Lung (tissue), 12 donors: ENCODE results near the gene SESN2. TPM values are rescaled to one million over a fixed set of nuclear protein-coding genes. Genes with fewer than 3 reads are reported as not detected.
A peak's percentile ranks its signal among the peaks of the same experiment; 100 is the strongest.

ENCODE experiments used
- ATAC-seq: fragments of 200-7000 bp; cut with Tn5 transposase; one replicate; pipeline ENCODE4 v1.9.1; 2020; ENCODE audit warnings: moderate number of reproducible peaks; ENCODE audit not compliant: insufficient read depth, low FRiP score
- DNase-seq, 3 donors: peaks; one replicate each; pipeline ENCODE4 v3.0.0-alpha.2; 2013 to 2017
- H3K27ac ChIP-seq, 2 donors: one replicate each; pipeline ENCODE4 v1.5.1; 2013; ENCODE audit warnings: mild to moderate bottlenecking in 2 of 2, moderate library complexity in 2 of 2, control low read depth in 1 of 2, inconsistent platforms in 1 of 2, low read depth in 1 of 2, low read length in 1 of 2
- H3K27me3 ChIP-seq, 3 donors: one replicate each; pipeline ENCODE4 v1.5.1; 2013; ENCODE audit warnings: low read length in 2 of 3; ENCODE audit not compliant: control insufficient read depth in 3 of 3, insufficient read depth in 3 of 3
- H3K36me3 ChIP-seq, 4 donors: one replicate each; pipeline ENCODE4 v1.5.1; 2013; ENCODE audit warnings: low read length in 4 of 4, mild to moderate bottlenecking in 1 of 4, moderate library complexity in 1 of 4; ENCODE audit not compliant: control insufficient read depth in 4 of 4, insufficient read depth in 4 of 4
- H3K4me1 ChIP-seq, 5 donors: one replicate each; pipeline ENCODE4 v1.5.1; 2013; ENCODE audit warnings: low read length in 5 of 5, mild to moderate bottlenecking in 2 of 5, moderate library complexity in 1 of 5; ENCODE audit not compliant: control insufficient read depth in 5 of 5, insufficient read depth in 5 of 5
- H3K4me3 ChIP-seq: one replicate; pipeline ENCODE4 v1.5.1; 2013; ENCODE audit warnings: mild to moderate bottlenecking, control low read depth, moderate library complexity
- H3K9ac ChIP-seq, 2 donors: one replicate each; pipeline ENCODE4 v1.5.1; 2013; ENCODE audit warnings: low read length in 2 of 2, control low read depth in 1 of 2; ENCODE audit not compliant: insufficient read depth in 1 of 2
- H3K9me3 ChIP-seq, 4 donors: one replicate each; pipeline ENCODE4 v1.5.1; 2013; ENCODE audit warnings: low read length in 3 of 4, mild to moderate bottlenecking in 1 of 4, moderate library complexity in 1 of 4; ENCODE audit not compliant: control insufficient read depth in 4 of 4, insufficient read depth in 3 of 4
- CTCF ChIP-seq: IDR thresholded peaks from 2 replicates; pipeline ENCODE4 v1.5.1; 2012; ENCODE audit warnings: mild to moderate bottlenecking; ENCODE audit errors: control extremely low read depth, extremely low read depth
- WGBS, 2 donors: extraction: QIAGEN DNeasy Blood & Tissue Kit; methylation state at CpG; one replicate each; pipeline ENCODE4 v1.1.7; 2013; 5-methylcytosine and 5-hydroxymethylcytosine counted together
- polyA plus RNA-seq, 2 donors: library from polyadenylated mRNA; stranded (reverse); fragments of 200-250 nt; gene quantifications; one replicate each; pipeline ENCODE4 v1.2.1, GENCODE V29; 2013
- total RNA-seq, 2 donors: library from RNA; depleted of rRNA in 1 of 2; stranded (reverse); fragments of >200 nt in 1 of 2; gene quantifications; one replicate each; pipeline ENCODE4 v1.2.1, GENCODE V29; 2014 to 2021
- donor health status: control.
- donor health status: control.
- donor health status: Bipolar disorder and iron deficiency.
- donor health status: healthy.
- donor health status: DM: yes; HTN: yes; CAD: no.

Gene SESN2
- total and polyA plus RNA-seq, 4 donors = 3.3 to 19.4 (median 10.9) TPM

DNA sequence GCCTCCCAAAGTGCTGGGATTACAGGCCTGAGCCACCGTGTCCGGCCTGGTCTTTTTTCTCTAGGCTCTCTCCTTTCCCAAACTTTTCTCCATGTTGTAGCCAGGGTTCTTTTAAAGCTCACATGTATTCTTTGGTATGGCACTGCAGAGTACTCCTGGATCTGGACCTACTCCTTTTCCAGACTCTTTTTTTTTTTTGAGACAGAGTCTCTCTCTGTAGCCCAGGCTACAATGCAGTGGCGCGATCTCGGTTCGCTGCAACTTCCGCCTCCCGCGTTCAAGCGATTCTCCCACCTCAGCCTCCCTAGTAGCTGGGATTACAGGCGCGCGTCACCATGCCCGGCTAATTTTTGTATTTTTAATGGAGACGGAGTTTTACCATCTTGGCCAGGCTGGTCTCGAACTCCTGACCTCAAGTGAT is 68.9 kb downstream of the SESN2 start:
- H3K4me1 ChIP-seq = peaks cover 0 to 3% (median 2%) of the 10 kb centered on the region in 5 donors
- TF ChIP-seq CTCF = no peak
- DNase-seq = peak in 1 of 3 donors; percentile 6
- H3K9me3 ChIP-seq = no peaks in the 10 kb centered on the region
- WGBS, 2 donors = 57 to 77% methylated on average over 16 of the region's 16 CpGs
- no peak for ATAC-seq
- no peaks in the 10 kb centered on the region for H3K27me3 ChIP-seq
- peak overlapping the region in 1 of 2 donors; percentile 36 for H3K27ac ChIP-seq
- H3K36me3 ChIP-seq = peaks cover 5 to 18% (median 11%) of the 10 kb centered on the region in 4 donors
- H3K9ac ChIP-seq = peak overlapping the region; percentile 24 to 86
- peak overlapping the region; percentile 62 for H3K4me3 ChIP-seq

DNA sequence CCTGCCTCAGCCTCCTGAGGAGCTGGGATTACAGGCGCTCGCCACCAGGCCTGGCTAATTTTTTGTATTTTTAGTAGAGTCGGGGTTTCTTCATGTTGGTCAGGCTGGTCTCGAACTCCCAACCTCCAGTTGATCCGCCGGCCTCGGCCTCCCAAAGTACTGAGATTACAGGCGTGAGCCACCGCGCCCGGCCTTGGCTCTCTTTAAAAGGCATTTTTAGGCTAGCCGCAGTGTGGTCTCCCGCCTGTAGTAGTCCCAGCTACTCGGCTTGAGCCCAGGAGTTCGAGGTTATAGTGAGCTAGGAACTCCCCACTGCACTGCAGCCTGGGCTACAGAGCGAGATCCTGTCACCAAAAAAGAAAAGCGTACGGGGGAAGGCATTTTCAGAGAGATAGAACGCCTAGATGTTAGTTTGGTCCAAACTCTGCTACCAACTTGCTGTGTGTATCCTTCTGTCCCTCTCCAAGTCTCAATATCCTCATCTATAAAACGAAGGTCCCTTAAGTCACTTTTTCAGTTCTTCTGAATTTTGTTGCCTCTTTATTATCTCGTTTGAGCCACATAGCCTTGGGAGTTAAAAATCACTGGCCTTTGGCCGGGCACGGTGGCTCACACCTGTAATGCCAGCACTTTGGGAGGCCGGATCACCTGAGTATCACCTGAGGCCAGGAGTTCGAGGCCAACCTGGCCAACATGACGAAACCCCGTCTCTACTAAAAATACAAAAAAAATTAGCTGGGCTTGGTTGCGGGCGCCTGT is 70.3 kb downstream of the SESN2 start:
- peak overlapping the region; percentile 86 to 91 for H3K27ac ChIP-seq
- H3K9me3 ChIP-seq = no peaks in the 10 kb centered on the region
- DNase-seq (peak; percentile 27 to 47 (median 32)), ATAC-seq (no peak)
- no peak for TF ChIP-seq CTCF
- peak overlapping the region; percentile 62 for H3K4me3 ChIP-seq
- H3K9ac ChIP-seq = peak overlapping the region; percentile 80 to 86
- 40% methylated on average over 29 of the region's 29 CpGs for WGBS, 2 donors
- peaks cover 0 to 3% (median 2%) of the 10 kb centered on the region in 5 donors for H3K4me1 ChIP-seq
- no peaks in the 10 kb centered on the region for H3K27me3 ChIP-seq
- peaks cover 9 to 24% (median 16%) of the 10 kb centered on the region in 4 donors for H3K36me3 ChIP-seq

Other genes with a start within 250 kb of the SESN2 start
- gene EYA3, start 170.9 kb upstream of the SESN2 start, total RNA-seq = 10 to 100 TPM; 19.7 to 21.8 TPM
- 1 to 10 TPM; 6.3 to 7.0 TPM for gene EYA3, start 170.9 kb upstream of the SESN2 start, polyA plus RNA-seq
- gene PTAFR, start 82.8 kb upstream of the SESN2 start, total RNA-seq = 10 to 100 TPM in 1 of 2 donors, 1 to 10 TPM in 1; 9.3 to 37.3 TPM
- 10 to 100 TPM in 1 of 2 donors, 1 to 10 TPM in 1; 7.7 to 93.6 TPM for gene PTAFR, start 82.8 kb upstream of the SESN2 start, polyA plus RNA-seq
- gene DNAJC8, start 26.5 kb upstream of the SESN2 start, total RNA-seq = 10 to 100 TPM; 38.9 to 61.4 TPM
- gene DNAJC8, start 26.5 kb upstream of the SESN2 start, polyA plus RNA-seq = 10 to 100 TPM; 70.2 to 84.0 TPM
- gene ATP5IF1, start 23.4 kb upstream of the SESN2 start, total RNA-seq = 100 to 1,000 TPM in 1 of 2 donors, 10 to 100 TPM in 1; 90.2 to 122 TPM
- gene ATP5IF1, start 23.4 kb upstream of the SESN2 start, polyA plus RNA-seq = 100 to 1,000 TPM; 163 to 758 TPM
- gene MED18, start 69.5 kb downstream of the SESN2 start, total RNA-seq = 10 to 100 TPM in 1 of 2 donors, 1 to 10 TPM in 1; 8.9 to 11.6 TPM
- 10 to 100 TPM; 14.8 to 29.7 TPM for gene MED18, start 69.5 kb downstream of the SESN2 start, polyA plus RNA-seq
- 10 to 100 TPM; 22.4 to 34.9 TPM for gene PHACTR4, start 110.2 kb downstream of the SESN2 start, total RNA-seq
- gene PHACTR4, start 110.2 kb downstream of the SESN2 start, polyA plus RNA-seq = 10 to 100 TPM; 15.1 to 18.7 TPM
- gene RCC1, start 246.5 kb downstream of the SESN2 start, total RNA-seq = 10 to 100 TPM; 22.9 to 25.6 TPM
- gene RCC1, start 246.5 kb downstream of the SESN2 start, polyA plus RNA-seq = 10 to 100 TPM; 32.0 to 34.3 TPM